Daoy (cell line): ENCODE measurements around the gene SEBOX. TPM values are rescaled to one million over a fixed set of nuclear protein-coding genes. Genes with fewer than 3 reads are reported as not detected.

Experiments used
- DNase-seq: peaks from one replicate; pipeline ENCODE4 v3.0.0-alpha.2; 2015; ENCODE audit warnings: low read depth
- total RNA-seq: library from RNA; depleted of rRNA; stranded (reverse); fragments of >200 nt; shearing (Covaris generic); gene quantifications from 2 replicates; pipeline ENCODE4 v1.2.3, GENCODE V29; 2014

SEBOX gene
- total RNA-seq, 1 experiment from 2014 or later = not detected

- DNase-seq = no peak
Observed at GRCh38 chr17:28368915-28369683, 4.1 kb upstream of the SEBOX start.

GRCh38 chr17:28368306-28368831, 3.4 kb upstream of the SEBOX start:
- DNase-seq = no peak

- DNase-seq = no peak
Observed at GRCh38 chr17:28367641-28368305, 2.8 kb upstream of the SEBOX start.

GRCh38 chr17:28366605-28367004, 1.6 kb upstream of the SEBOX start:
- DNase-seq = no peak

- no peak for DNase-seq
Observed at GRCh38 chr17:28365487-28365886, 488 bp upstream of the SEBOX start.

- DNase-seq = no peak
Observed at GRCh38 chr17:28363776-28364650, 986 bp downstream of the SEBOX start.

GRCh38 chr17:28363186-28363585, 1.8 kb downstream of the SEBOX start:
- no peak for DNase-seq

- no peak for DNase-seq
Observed at GRCh38 chr17:28357901-28358197, 7.2 kb downstream of the SEBOX start.

GRCh38 chr17:28357061-28357900, 7.7 kb downstream of the SEBOX start, which contains the start of gene POLDIP2:
TSS of gene POLDIP2 (minus strand) at chr17:28357527. CDS start at chr17:28357448, 79 bp downstream.
- peak; percentile 98 for DNase-seq

GRCh38 chr17:28350271-28350670, 14.7 kb downstream of the SEBOX start:
- no peak for DNase-seq

- no peak for DNase-seq
Observed at GRCh38 chr17:28348979-28349378, 16.0 kb downstream of the SEBOX start.

- DNase-seq = peak; percentile 93
Observed at GRCh38 chr17:28347261-28347891, 17.6 kb downstream of the SEBOX start.

- DNase-seq = no peak
Observed at GRCh38 chr17:28346746-28347246, 18.2 kb downstream of the SEBOX start.

- no peak for DNase-seq
Observed at GRCh38 chr17:28346199-28346580, 18.8 kb downstream of the SEBOX start.

GRCh38 chr17:28345419-28346198, 19.4 kb downstream of the SEBOX start:
- DNase-seq = no peak

GRCh38 chr17:28344435-28344901, 20.5 kb downstream of the SEBOX start:
- no peak for DNase-seq

GRCh38 chr17:28344011-28344410, 21.0 kb downstream of the SEBOX start:
- no peak for DNase-seq

GRCh38 chr17:28343491-28343932, 21.5 kb downstream of the SEBOX start:
- DNase-seq = no peak

- no peak for DNase-seq
Observed at GRCh38 chr17:28342313-28342712, 22.7 kb downstream of the SEBOX start.

GRCh38 chr17:28341516-28341915, 23.5 kb downstream of the SEBOX start:
- no peak for DNase-seq
